ENCODE data around the gene TRPM3. TPM values are rescaled to one million over a fixed set of nuclear protein-coding genes. Genes with fewer than 3 reads are reported as not detected.

TRPM3 gene
- total and polyA plus RNA-seq, 4 donors = 0.07 to 0.89 (median 0.67) TPM

- TF ChIP-seq JUND (IDR thresholded peaks at IDR 0.05) = no peak
- peak; percentile 12 to 44 for TF ChIP-seq RXRA (IDR thresholded peaks at IDR 0.05)
- no peak for TF ChIP-seq RAD21 (IDR thresholded peaks at IDR 0.05)
- no peak for TF ChIP-seq FOXA2 (IDR thresholded peaks at IDR 0.05)
- no peak for TF ChIP-seq HNF4G (IDR thresholded peaks at IDR 0.05)
- TF ChIP-seq FOXA1 (IDR thresholded peaks at IDR 0.05) = no peak
- no peak for TF ChIP-seq NR2F2 (IDR thresholded peaks at IDR 0.05)
- TF ChIP-seq TAF1 (conservative IDR thresholded peaks at IDR 0.05) = no peak
- no peak for TF ChIP-seq HNF4A (conservative IDR thresholded peaks at IDR 0.05)
- no peak for TF ChIP-seq CTCF (IDR thresholded peaks at IDR 0.05; ENCODE audit: low read depth, low read length, missing input control)
- no peak for TF ChIP-seq GABPA (IDR thresholded peaks at IDR 0.05 in 1 of 2, conservative IDR thresholded peaks at IDR 0.05 in 1 of 2)
- no peak for TF ChIP-seq SP1 (IDR thresholded peaks at IDR 0.05)
- no peak for TF ChIP-seq EGR1 (IDR thresholded peaks at IDR 0.05; ENCODE audit: low read depth in 2 of 2)
- peak; percentile 50 for TF ChIP-seq REST (IDR thresholded peaks at IDR 0.05)
- no peaks in the 10 kb centered on the region for H3K9me3 ChIP-seq (ENCODE audit: control insufficient read depth in 4 of 4, low read length in 3 of 4)
- no peaks in the 10 kb centered on the region for H3K4me1 ChIP-seq (ENCODE audit: control insufficient read depth in 4 of 4, insufficient read depth in 4 of 4, low read length in 3 of 4)
- no peak overlapping the region for H3K27ac ChIP-seq (ENCODE audit: low read depth in 1 of 2, low read length in 2 of 2)
- H3K4me3 ChIP-seq (ENCODE audit: low read depth in 1 of 3, low read length in 3 of 3) = no peak overlapping the region
- 82% methylated on average over 4 of the region's 4 CpGs for WGBS
- no peak overlapping the region for H3K9ac ChIP-seq (ENCODE audit: low read depth in 1 of 2, low read length in 2 of 2)
- no peaks in the 10 kb centered on the region for H3K27me3 ChIP-seq (ENCODE audit: control insufficient read depth in 4 of 4, insufficient read depth in 4 of 4, low read length in 3 of 4)
- no peak for DNase-seq (ENCODE audit: low spot score)
- no peaks in the 10 kb centered on the region for H3K36me3 ChIP-seq (ENCODE audit: control insufficient read depth in 4 of 4, insufficient read depth in 3 of 4, low read depth in 1 of 4, low read length in 3 of 4)
These were observed 508.2 kb downstream of the TRPM3 start for GRCh38 chr9:70613024-70613768.

GRCh38 chr9:70610287-70610644 is 511.2 kb downstream of the TRPM3 start:
- Histone ChIP-seq H3K9me3 (ENCODE audit: control insufficient read depth in 4 of 4, low read length in 3 of 4) (no peaks in the 10 kb centered on the region), H3K4me3 (ENCODE audit: low read depth in 1 of 3, low read length in 3 of 3) (no peak overlapping the region), H3K4me1 (ENCODE audit: control insufficient read depth in 4 of 4, insufficient read depth in 4 of 4, low read length in 3 of 4) (no peaks in the 10 kb centered on the region), H3K27me3 (ENCODE audit: control insufficient read depth in 4 of 4, insufficient read depth in 4 of 4, low read length in 3 of 4) (no peaks in the 10 kb centered on the region), H3K9ac (ENCODE audit: low read depth in 1 of 2, low read length in 2 of 2) (no peak overlapping the region), H3K27ac (ENCODE audit: low read depth in 1 of 2, low read length in 2 of 2) (no peak overlapping the region), H3K36me3 (ENCODE audit: control insufficient read depth in 4 of 4, insufficient read depth in 3 of 4, low read depth in 1 of 4, low read length in 3 of 4) (no peaks in the 10 kb centered on the region)
- WGBS = 89% methylated on average over 5 of the region's 5 CpGs
- no peak for DNase-seq (ENCODE audit: low spot score)
- TF ChIP-seq JUND (IDR thresholded peaks at IDR 0.05) (no peak), HNF4A (conservative IDR thresholded peaks at IDR 0.05) (no peak), RAD21 (IDR thresholded peaks at IDR 0.05) (no peak), GABPA (IDR thresholded peaks at IDR 0.05 in 1 of 2, conservative IDR thresholded peaks at IDR 0.05 in 1 of 2) (no peak), YY1 (IDR thresholded peaks at IDR 0.05) (no peak), FOXA1 (IDR thresholded peaks at IDR 0.05) (no peak), MAX (IDR thresholded peaks at IDR 0.05) (no peak), ZBTB33 (IDR thresholded peaks at IDR 0.05) (no peak), RXRA (IDR thresholded peaks at IDR 0.05) (no peak), ATF3 (IDR thresholded peaks at IDR 0.05) (no peak), TAF1 (conservative IDR thresholded peaks at IDR 0.05) (no peak), REST (IDR thresholded peaks at IDR 0.05) (no peak), FOXA2 (IDR thresholded peaks at IDR 0.05) (no peak), EGR1 (IDR thresholded peaks at IDR 0.05; ENCODE audit: low read depth in 2 of 2) (no peak), HNF4G (IDR thresholded peaks at IDR 0.05) (no peak), SP1 (IDR thresholded peaks at IDR 0.05) (no peak)

All from liver (tissue), 9 donors.